Lower lobe of right lung (tissue), 2 donors: Measurements from ENCODE around the gene ARSG. TPM values are rescaled to one million over a fixed set of nuclear protein-coding genes. Genes with fewer than 3 reads are reported as not detected.

Experiments used
- ATAC-seq, 2 donors: fragments of 200-7000 bp; cut with Tn5 transposase; one replicate each; pipeline ENCODE4 v1.9.1; 2020 to 2022; ENCODE audit warnings: mild to moderate bottlenecking in 2 of 2, moderate library complexity in 2 of 2
- DNase-seq: peaks from one replicate; pipeline ENCODE4 v3.0.0-alpha.2; 2020
- H3K27ac ChIP-seq: fragments of 200-600 bp; one replicate; pipeline ENCODE4 v1.8.0; 2022
- H3K27me3 ChIP-seq: fragments of 200-600 bp; one replicate; pipeline ENCODE4 v1.8.0; 2022; ENCODE audit warnings: low read depth
- H3K36me3 ChIP-seq: fragments of 200-600 bp; one replicate; pipeline ENCODE4 v1.8.0; 2022; ENCODE audit warnings: mild to moderate bottlenecking
- H3K4me1 ChIP-seq: fragments of 200-600 bp; one replicate; pipeline ENCODE4 v1.8.0; 2022
- H3K4me3 ChIP-seq: fragments of 200-600 bp; one replicate; pipeline ENCODE4 v1.8.0; 2022; ENCODE audit warnings: mild to moderate bottlenecking
- H3K9me3 ChIP-seq: fragments of 200-600 bp; one replicate; pipeline ENCODE4 v1.8.0; 2022
- CTCF ChIP-seq: fragments of 200-600 bp; IDR thresholded peaks from one replicate; pipeline ENCODE4 v1.8.0; 2022; ENCODE audit warnings: antibody characterized with exemption, mild to moderate bottlenecking
- intact Hi-C: fragments of 100-400 bp; cut with DNase I; formaldehyde crosslinking; loops from one replicate; pipeline ENCODE4 v1.11.0; 2022
- total RNA-seq: library from RNA; stranded (reverse); fragmentation: NEBNext Ultra II Directional; extraction: Animal tissue kit (Norgen Biotek cat#: 25700); gene quantifications from one replicate; pipeline ENCODE4 v1.2.1, GENCODE V29; 2021
- donor health status: DM: no; HTN: yes; CAD: no; lungs with severe emphysema.

Gene ARSG
- total RNA-seq, 1 donor from 2014 or later = 4.2 TPM

- H3K4me3 ChIP-seq = no peak overlapping the region
- H3K4me1 ChIP-seq = no peaks in the 10 kb centered on the region
- ATAC-seq = peak in 1 of 2 donors; percentile 82
- no peak for TF ChIP-seq CTCF
- intact Hi-C loops = no loop called here
- H3K36me3 ChIP-seq = peaks cover 99% of the 10 kb centered on the region
- H3K9me3 ChIP-seq = no peaks in the 10 kb centered on the region
- H3K27me3 ChIP-seq = no peaks in the 10 kb centered on the region
- DNase-seq = peak; percentile 69
- H3K27ac ChIP-seq = no peak overlapping the region
These were observed 133.6 kb downstream of the ARSG start for GRCh38 chr17:68424861-68425260.

GRCh38 chr17:68425979-68426378, 134.7 kb downstream of the ARSG start:
- no peak overlapping the region for H3K4me3 ChIP-seq
- ATAC-seq (no peak), DNase-seq (no peak)
- no peak overlapping the region for H3K27ac ChIP-seq
- intact Hi-C loops = no loop called here
- peaks cover 99% of the 10 kb centered on the region for H3K36me3 ChIP-seq
- H3K9me3 ChIP-seq = no peaks in the 10 kb centered on the region
- H3K27me3 ChIP-seq = no peaks in the 10 kb centered on the region
- no peaks in the 10 kb centered on the region for H3K4me1 ChIP-seq
- TF ChIP-seq CTCF = no peak

GRCh38 chr17:68427575-68427974, 136.3 kb downstream of the ARSG start:
- H3K9me3 ChIP-seq = no peaks in the 10 kb centered on the region
- H3K36me3 ChIP-seq = peaks cover 100% of the 10 kb centered on the region
- H3K4me3 ChIP-seq = no peak overlapping the region
- intact Hi-C loops = no loop called here
- H3K4me1 ChIP-seq = no peaks in the 10 kb centered on the region
- ATAC-seq = no peak
- no peak for TF ChIP-seq CTCF
- H3K27me3 ChIP-seq = no peaks in the 10 kb centered on the region
- H3K27ac ChIP-seq = no peak overlapping the region
- no peak for DNase-seq

GRCh38 chr17:68428498-68429172, 137.3 kb downstream of the ARSG start:
- no peak overlapping the region for H3K27ac ChIP-seq
- no peaks in the 10 kb centered on the region for H3K4me1 ChIP-seq
- intact Hi-C loops = no loop called here
- H3K4me3 ChIP-seq = no peak overlapping the region
- DNase-seq (no peak), ATAC-seq (no peak)
- H3K27me3 ChIP-seq = no peaks in the 10 kb centered on the region
- peaks cover 100% of the 10 kb centered on the region for H3K36me3 ChIP-seq
- H3K9me3 ChIP-seq = no peaks in the 10 kb centered on the region
- no peak for TF ChIP-seq CTCF

- intact Hi-C loops = no loop called here
- no peaks in the 10 kb centered on the region for H3K9me3 ChIP-seq
- DNase-seq (no peak), ATAC-seq (no peak)
- TF ChIP-seq CTCF = no peak
- peaks cover 100% of the 10 kb centered on the region for H3K36me3 ChIP-seq
- no peak overlapping the region for H3K27ac ChIP-seq
- no peaks in the 10 kb centered on the region for H3K27me3 ChIP-seq
- no peak overlapping the region for H3K4me3 ChIP-seq
- H3K4me1 ChIP-seq = no peaks in the 10 kb centered on the region
These were observed 138.6 kb downstream of the ARSG start for GRCh38 chr17:68429881-68430280.
